Left lung (tissue), 10 donors: ENCODE results near the gene MACROD2. TPM values are rescaled to one million over a fixed set of nuclear protein-coding genes. Genes with fewer than 3 reads are reported as not detected.

ENCODE experiments used
- ATAC-seq: fragments of 200-7000 bp; cut with Tn5 transposase; one replicate; pipeline ENCODE4 v1.9.1; 2020; ENCODE audit warnings: moderate library complexity
- DNase-seq, 4 donors: peaks; one replicate each; pipeline ENCODE4 v3.0.0-alpha.2; 2013 to 2020
- H3K27ac ChIP-seq, 2 donors: fragments of 200-600 bp; sonication (generic) in 1 of 2; one replicate each; pipeline versions ENCODE4 v1.5.0 to v1.8.0; 2020 to 2021
- H3K27me3 ChIP-seq, 2 donors: fragments of 200-600 bp; sonication (generic) in 1 of 2; one replicate each; pipeline versions ENCODE4 v1.5.0 to v1.8.0; 2020 to 2021
- H3K36me3 ChIP-seq, 2 donors: fragments of 200-600 bp; sonication (generic) in 1 of 2; one replicate each; pipeline versions ENCODE4 v1.5.0 to v1.8.0; 2020 to 2021
- H3K4me1 ChIP-seq, 2 donors: fragments of 200-600 bp; one replicate each; pipeline ENCODE4 v1.8.0; 2021
- H3K4me3 ChIP-seq, 2 donors: fragments of 200-600 bp; sonication (generic) in 1 of 2; one replicate each; pipeline versions ENCODE4 v1.5.0 to v1.8.0; 2020 to 2021; ENCODE audit warnings: mild to moderate bottlenecking in 1 of 2
- H3K9me3 ChIP-seq, 2 donors: fragments of 200-600 bp; sonication (generic) in 1 of 2; one replicate each; pipeline versions ENCODE4 v1.5.0 to v1.8.0; 2020 to 2021
- intact Hi-C, 2 donors: fragments of 100-400 bp; cut with DNase I; formaldehyde crosslinking; loops; one replicate each; pipeline versions ENCODE4 v1.11.2 to v1.14.2; 2022
- polyA plus RNA-seq, 6 donors: library from polyadenylated mRNA; unstranded; fragments of 120-200 nt; gene quantifications; one replicate each; pipeline ENCODE4 v1.2.1, GENCODE V29; 2013; ENCODE audit not compliant: insufficient read length in 6 of 6
- total RNA-seq, 2 donors: library from RNA; stranded (reverse); fragmentation: NEBNext Ultra II Directional; extraction: Animal tissue kit (Norgen Biotek cat#: 25700); gene quantifications; one replicate each; pipeline ENCODE4 v1.2.1, GENCODE V29; 2021
- TF ChIP-seq, protein P1 (sequence below), 2 donors: fragments of 200-600 bp; sonication (generic) in 1 of 2; IDR thresholded peaks; one replicate each; pipeline versions ENCODE4 v1.5.0 to v1.8.0; 2021; ENCODE audit warnings: antibody characterized with exemption in 2 of 2
- donor health status: DM: no; HTN: yes; CAD: no.
- donor health status: DM: no; HTN: no; CAD: no.

The MACROD2 gene
- total and polyA plus RNA-seq, 8 donors, result 6.1 to 23.6 (median 8.9) TPM

DNA sequence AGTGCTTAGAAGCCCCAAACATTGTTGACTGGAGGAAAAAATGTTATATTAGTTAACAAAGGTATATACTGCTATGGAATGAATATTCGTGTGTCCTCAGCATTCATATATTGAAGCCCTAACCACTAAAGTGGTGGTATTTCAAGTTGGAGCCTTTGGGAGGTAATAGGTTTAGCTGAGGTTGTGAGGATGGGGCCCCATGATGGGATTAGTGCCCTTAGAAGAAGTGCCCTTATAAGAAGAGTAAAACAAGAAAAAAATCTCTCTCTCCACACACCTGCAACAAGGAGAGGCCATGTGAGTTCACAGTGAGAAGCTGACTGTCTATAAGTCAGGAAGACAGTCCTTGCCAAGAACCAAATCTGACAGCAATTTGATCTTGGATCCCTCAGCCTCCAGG, 1103.8 kb downstream of the MACROD2 start:
- H3K27ac ChIP-seq, result no peak overlapping the region
- no peaks in the 10 kb centered on the region for H3K27me3 ChIP-seq
- peaks cover 0 to 7% of the 10 kb centered on the region in 2 donors for H3K9me3 ChIP-seq
- no peak for DNase-seq
- TF ChIP-seq, protein P1, sequence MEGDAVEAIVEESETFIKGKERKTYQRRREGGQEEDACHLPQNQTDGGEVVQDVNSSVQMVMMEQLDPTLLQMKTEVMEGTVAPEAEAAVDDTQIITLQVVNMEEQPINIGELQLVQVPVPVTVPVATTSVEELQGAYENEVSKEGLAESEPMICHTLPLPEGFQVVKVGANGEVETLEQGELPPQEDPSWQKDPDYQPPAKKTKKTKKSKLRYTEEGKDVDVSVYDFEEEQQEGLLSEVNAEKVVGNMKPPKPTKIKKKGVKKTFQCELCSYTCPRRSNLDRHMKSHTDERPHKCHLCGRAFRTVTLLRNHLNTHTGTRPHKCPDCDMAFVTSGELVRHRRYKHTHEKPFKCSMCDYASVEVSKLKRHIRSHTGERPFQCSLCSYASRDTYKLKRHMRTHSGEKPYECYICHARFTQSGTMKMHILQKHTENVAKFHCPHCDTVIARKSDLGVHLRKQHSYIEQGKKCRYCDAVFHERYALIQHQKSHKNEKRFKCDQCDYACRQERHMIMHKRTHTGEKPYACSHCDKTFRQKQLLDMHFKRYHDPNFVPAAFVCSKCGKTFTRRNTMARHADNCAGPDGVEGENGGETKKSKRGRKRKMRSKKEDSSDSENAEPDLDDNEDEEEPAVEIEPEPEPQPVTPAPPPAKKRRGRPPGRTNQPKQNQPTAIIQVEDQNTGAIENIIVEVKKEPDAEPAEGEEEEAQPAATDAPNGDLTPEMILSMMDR (IDR thresholded peaks at IDR 0.05), result no peak
- intact Hi-C loops, result no loop called here
- ATAC-seq, result no peak
- H3K36me3 ChIP-seq, result no peaks in the 10 kb centered on the region
- no peaks in the 10 kb centered on the region for H3K4me1 ChIP-seq
- H3K4me3 ChIP-seq, result no peak overlapping the region

DNA sequence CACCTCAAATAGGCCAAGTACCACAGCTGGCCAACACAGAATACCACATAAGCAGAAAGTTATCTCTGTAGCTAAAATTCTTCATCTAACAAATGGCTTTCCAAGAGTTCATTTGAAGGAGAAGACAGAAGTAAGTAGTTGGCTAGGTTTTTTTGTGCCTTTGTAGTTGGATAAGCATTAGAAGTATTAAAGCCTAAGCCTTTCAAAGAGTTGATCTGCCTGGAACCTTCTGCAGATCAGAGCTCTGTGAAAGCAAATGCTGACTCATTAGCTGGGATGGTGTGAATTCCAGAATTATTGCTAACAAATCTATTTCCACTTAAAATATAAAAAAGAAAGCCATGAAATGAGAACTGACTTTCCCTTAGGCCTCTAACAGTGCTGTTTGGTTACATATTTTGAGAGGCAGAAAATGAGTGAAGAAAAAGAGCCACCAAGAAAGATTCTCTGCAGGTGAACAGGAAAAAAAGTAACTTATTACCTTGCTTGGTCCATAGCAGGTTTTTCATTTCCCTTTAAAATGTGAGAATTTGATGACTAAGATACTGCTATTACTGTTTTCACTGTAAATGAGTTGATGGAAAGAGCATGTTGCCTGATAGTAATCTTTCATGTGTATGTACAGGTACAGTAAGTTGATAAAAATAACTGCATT, 1105.3 kb downstream of the MACROD2 start:
- Histone ChIP-seq H3K4me1 (no peaks in the 10 kb centered on the region), H3K4me3 (no peak overlapping the region), H3K27ac (no peak overlapping the region), H3K9me3 (peaks cover 0 to 7% of the 10 kb centered on the region in 2 donors), H3K36me3 (no peaks in the 10 kb centered on the region), H3K27me3 (no peaks in the 10 kb centered on the region)
- DNase-seq, result no peak
- intact Hi-C loops, result no loop called here
- no peak for ATAC-seq
- TF ChIP-seq, protein P1 (IDR thresholded peaks at IDR 0.05), result no peak

DNA sequence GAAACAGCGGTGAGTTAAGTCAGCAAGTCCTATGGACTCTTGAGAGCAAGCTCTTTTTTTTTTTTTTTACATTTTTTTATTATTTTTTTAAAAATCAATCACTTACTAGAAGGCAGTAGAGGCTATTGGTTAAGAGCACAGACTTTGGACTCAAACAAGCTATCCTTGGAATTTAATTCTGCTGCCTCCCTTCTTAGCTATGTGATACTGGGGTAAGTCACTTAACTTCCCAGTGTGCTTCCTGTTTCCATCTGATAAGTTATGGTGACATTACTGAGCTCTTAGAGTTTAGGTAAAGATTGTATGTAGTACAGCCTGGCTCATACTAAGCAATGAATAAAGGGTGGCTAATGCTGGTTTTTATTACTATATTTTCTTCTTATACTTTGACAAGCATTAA, 1112.6 kb downstream of the MACROD2 start:
- Histone ChIP-seq H3K27ac (no peak overlapping the region), H3K4me3 (no peak overlapping the region), H3K27me3 (no peaks in the 10 kb centered on the region), H3K9me3 (no peaks in the 10 kb centered on the region), H3K4me1 (no peaks in the 10 kb centered on the region), H3K36me3 (no peaks in the 10 kb centered on the region)
- intact Hi-C loops, result no loop called here
- DNase-seq (no peak), ATAC-seq (no peak)
- TF ChIP-seq, protein P1 (IDR thresholded peaks at IDR 0.05), result no peak

DNA sequence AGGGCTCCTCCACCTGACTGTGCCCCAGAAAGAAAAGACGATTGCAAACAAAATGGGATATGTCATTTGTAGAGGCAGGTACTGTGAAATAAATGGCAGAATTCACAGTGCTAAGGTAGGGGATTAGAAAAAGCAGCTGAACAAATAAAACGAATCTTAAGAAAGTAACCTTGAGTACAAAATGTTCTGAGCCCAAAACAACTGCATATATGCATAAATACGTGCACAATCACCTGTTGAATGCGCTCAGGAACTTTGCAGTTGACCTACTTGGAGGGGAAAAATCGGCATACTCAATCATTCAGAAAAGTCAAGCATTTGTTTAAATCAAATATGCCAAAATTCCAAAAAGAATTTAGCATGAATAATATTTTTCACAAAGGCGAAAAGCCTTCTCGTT, 1114.2 kb downstream of the MACROD2 start:
- ATAC-seq, result no peak
- DNase-seq, result no peak
- Histone ChIP-seq H3K4me3 (no peak overlapping the region), H3K36me3 (no peaks in the 10 kb centered on the region), H3K27ac (no peak overlapping the region), H3K4me1 (no peaks in the 10 kb centered on the region), H3K9me3 (no peaks in the 10 kb centered on the region), H3K27me3 (no peaks in the 10 kb centered on the region)
- intact Hi-C loops, result no loop called here
- TF ChIP-seq, protein P1 (IDR thresholded peaks at IDR 0.05), result no peak

DNA sequence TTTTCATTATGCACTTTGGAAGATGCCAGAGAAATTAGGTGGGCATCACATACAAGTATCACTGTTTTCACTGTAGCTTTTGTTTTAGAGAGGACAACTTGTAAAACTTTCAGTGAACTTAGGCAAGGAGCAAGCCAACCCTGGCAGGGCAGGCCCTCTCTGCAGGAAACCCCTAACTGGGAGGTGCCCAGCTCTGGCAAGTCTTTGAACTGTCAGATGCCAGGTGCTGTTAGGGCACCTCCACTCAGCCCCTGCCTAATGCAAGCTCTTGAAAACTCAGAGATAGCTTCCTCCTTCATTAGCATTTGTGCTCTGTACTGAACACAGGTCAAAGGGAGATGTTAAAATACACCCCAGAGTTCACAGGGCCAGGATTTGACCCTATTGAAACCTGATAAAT, 1116.3 kb downstream of the MACROD2 start:
- Histone ChIP-seq H3K27me3 (no peaks in the 10 kb centered on the region), H3K4me3 (no peak overlapping the region), H3K9me3 (no peaks in the 10 kb centered on the region), H3K27ac (no peak overlapping the region), H3K4me1 (no peaks in the 10 kb centered on the region), H3K36me3 (no peaks in the 10 kb centered on the region)
- TF ChIP-seq, protein P1 (IDR thresholded peaks at IDR 0.05), result no peak
- intact Hi-C loops, result no loop called here
- DNase-seq (no peak), ATAC-seq (no peak)
